ENCODE results near the gene OXLD1.
A peak's percentile ranks its signal among the peaks of the same experiment; 100 is the strongest.

Gene OXLD1

DNA sequence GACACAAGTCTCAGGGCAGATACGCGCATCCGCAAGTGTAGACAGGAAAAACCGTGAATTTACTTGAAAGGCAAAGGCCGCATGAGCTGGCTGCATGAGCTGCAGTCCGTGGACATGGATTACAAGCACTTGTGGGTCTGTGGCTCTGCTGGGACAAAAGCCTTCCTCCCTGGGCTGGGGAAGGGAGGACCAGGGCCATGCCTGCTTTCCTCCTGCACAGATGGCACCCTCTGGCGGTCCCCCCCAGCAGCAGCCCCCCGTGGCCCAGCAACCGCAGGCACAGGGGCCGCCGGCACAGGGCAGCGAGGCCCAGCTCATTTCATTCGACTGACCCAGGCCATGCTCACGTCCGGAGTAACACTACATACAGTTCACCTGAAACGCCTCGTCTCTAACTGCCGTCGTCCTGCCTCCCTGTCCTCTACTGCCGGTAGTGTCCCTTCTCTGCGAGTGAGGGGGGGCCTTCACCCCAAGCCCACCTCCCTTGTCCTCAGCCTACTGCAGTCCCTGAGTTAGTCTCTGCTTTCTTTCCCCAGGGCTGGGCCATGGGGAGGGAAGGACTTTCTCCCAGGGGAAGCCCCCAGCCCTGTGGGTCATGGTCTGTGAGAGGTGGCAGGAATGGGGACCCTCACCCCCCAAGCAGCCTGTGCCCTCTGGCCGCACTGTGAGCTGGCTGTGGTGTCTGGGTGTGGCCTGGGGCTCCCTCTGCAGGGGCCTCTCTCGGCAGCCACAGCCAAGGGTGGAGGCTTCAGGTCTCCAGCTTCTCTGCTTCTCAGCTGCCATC lies 35.1 kb upstream of the OXLD1 start:
- no peak for DNase-seq

DNA sequence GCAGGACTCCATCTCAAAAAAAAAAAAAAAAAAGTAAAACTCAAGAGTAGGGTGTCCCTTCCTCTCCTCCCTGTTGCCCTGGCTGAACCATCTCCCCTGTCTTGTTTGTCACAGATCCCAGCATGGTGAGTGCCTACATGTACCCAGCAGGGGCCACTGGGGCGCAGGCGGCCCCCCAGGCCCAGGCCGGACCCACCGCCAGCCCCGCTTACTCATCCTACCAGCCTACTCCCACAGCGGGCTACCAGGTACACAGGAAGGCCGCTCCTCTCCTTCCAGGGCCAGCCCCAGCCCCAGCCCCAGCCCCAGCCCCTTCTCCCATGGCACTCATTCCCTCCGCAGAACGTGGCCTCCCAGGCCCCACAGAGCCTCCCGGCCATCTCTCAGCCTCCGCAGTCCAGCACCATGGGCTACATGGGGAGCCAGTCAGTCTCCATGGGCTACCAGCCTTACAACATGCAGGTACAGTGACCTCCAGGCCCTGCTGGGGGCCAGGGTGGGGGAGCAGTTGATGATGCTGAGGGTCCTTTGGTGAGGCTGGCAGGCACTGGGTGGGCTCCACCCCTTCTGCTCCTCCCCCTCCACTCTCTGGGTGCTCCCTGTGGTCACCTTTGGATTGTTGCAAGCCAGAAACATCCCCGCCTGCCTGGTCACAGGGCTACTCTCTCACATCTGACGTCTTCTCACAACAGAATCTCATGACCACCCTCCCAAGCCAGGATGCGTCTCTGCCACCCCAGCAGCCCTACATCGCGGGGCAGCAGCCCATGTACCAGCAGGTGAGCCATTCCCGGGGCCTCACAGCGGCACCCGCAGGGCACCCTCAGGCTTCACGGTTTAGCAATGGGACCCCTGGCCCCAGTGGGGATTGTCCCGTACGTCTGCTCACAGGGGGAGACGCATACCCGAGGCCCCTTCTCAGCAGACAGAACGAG lies 34.2 kb upstream of the OXLD1 start:
- no peak for DNase-seq

DNA sequence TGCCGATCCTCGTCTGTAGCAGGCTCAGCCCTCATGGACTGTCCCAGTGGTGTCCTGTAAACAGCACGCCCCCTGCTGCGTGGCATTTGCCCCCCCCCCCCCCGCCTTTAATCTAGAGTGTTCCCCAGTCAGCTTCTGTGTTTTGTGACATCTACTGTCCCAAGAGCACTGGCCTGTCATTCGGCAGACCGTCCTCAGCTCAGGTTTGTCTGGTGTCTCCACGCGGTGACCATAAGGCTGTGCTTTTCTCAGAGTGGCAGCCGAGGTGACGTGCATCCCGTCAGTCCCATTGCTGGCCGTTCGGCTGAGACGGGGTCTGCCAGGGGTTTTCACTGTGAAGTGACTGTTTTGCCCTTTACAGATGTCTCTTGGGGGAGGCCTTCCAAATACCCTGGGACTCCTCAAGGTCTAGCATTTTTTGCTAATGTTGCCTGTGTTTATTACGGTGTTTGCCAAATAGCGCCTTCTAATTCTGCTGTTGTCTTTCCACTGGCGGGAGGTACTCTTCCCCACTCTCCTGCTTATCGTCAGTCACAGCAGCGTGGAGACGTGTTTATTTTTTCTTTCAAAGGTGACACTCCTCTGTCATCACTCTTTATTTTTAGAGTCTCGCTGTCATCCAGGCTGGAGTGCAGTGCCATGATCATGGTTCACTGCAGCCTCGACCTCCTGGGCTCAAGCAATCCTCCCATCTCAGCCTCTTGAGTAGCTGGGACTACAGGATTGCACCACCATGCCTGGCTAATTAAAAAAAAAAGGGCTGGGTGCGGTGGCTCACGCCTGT lies 31.0 kb upstream of the OXLD1 start:
- no peak for DNase-seq

DNA sequence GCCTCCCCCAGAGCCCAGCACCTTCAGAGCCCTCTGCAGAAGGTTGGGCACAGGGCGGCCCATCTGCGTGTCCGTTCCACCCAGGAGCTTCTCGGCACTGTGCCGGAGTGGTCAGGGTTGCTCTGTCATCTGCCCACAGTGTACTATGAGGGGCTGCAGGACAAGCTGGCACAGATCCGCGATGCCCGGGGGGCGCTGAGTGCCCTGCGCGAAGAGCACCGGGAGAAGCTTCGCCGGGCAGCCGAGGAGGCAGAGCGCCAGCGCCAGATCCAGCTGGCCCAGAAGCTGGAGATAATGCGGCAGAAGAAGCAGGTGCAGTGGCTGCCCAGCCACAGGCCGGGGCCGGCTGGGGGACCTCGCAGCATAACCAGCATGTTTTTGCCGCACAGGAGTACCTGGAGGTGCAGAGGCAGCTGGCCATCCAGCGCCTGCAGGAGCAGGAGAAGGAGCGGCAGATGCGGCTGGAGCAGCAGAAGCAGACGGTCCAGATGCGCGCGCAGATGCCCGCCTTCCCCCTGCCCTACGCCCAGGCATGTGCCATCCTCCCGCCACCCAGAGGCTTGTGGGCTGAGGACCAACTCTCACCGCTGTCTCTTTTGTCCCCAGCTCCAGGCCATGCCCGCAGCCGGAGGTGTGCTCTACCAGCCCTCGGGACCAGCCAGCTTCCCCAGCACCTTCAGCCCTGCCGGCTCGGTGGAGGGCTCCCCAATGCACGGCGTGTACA lies 30.0 kb upstream of the OXLD1 start:
- DNase-seq, result no peak

DNA sequence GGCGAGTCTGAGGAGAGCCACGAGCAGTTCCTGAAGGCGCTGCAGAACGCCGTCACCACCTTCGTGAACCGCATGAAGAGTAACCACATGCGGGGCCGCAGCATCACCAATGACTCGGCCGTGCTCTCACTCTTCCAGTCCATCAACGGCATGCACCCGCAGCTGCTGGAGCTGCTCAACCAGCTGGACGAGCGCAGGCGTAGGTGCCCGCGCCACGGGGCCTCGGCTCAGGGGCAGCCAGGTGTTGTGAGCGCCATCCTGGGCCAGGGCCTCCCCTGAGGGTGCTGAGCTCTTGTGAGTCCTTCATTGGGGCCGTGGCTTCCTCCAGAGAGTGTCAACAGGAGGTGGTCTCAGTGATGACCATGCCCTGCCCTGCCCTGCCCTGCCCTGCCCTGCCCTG lies 29.4 kb upstream of the OXLD1 start:
- no peak for DNase-seq

DNA sequence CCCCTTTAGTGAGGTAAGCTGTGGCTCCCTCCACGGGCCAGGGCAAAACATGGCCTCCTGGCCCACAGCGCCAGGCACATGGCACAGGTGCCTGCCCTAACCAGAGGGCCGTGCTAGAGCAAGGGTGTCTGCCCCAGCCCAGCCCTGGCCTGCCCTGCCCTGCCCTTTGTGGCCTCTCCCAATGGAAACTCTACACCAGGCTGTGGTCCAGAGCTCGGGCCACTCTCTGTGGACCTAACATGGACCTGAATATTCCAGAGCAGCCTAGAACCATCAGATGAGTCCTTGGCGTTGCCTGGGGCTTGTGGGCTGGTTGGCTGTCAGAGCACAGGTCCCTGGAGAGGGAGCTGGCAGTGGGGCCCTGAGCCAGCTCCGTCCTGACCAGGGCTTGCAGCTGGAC lies 28.8 kb upstream of the OXLD1 start:
- DNase-seq, result no peak

DNA sequence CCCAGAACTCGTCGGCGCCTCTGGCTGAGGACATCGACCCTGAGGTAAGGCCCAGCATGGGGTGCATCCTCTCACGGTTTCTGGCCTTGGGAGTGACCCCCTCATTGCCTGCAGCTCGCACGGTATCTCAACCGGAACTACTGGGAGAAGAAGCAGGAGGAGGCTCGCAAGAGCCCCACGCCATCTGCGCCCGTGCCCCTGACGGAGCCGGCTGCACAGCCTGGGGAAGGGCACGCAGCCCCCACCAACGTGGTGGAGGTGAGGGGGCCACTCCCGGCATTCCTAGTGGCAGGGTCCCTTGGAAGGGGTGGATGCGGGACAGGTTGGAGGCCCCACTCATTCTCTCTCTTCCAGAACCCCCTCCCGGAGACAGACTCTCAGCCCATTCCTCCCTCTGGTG lies 28.4 kb upstream of the OXLD1 start:
- DNase-seq, result no peak

DNA sequence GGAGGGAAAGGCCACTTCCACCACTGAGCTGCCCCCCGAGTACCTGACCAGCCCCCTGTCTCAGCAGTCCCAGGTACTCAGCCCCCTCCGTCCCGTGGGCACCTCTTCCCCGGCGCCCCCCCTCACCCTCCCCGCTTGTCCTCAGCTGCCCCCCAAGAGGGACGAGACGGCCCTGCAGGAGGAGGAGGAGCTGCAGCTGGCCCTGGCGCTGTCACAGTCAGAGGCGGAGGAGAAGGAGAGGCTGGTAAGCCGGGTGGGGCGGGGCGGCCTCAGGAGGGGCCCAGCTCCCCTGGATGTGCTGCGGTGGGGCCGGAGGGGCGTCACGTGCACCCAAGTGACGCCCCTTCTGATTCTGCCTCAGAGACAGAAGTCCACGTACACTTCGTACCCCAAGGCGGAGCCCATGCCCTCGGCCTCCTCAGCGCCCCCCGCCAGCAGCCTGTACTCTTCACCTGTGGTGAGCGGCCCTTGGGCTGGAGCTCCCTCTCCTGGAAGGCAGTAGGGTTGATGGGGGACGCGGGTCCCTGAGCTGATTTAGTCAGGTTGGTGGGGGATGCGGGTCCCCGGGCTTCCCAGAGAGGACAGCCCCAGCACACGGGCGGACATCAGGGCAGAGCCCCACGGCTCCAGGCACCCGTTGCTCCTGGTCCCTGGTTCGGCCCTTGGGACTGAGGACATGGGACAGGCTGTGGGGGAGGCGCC lies 27.3 kb upstream of the OXLD1 start:
- no peak for DNase-seq

DNA sequence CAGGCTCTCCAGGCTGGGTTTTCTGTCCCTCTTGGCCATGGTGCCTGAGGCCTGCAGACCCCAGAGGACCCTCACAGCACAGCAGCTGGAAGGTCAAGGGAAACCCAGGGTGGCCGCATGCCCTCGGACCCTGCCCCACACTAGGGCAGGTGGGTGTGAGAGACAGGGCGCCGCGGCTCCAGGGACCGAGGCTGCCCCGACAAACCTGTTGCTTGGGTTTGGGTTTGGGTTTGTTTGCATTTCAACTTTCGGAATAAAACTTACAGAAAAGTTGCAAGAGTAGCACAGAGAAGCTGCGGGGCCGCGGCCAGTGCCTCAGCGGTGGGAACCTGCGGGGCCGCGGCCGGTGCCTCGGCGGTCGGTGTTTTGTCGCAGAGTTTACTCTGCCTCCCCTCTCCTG lies 25.2 kb upstream of the OXLD1 start:
- DNase-seq, result no peak

DNA sequence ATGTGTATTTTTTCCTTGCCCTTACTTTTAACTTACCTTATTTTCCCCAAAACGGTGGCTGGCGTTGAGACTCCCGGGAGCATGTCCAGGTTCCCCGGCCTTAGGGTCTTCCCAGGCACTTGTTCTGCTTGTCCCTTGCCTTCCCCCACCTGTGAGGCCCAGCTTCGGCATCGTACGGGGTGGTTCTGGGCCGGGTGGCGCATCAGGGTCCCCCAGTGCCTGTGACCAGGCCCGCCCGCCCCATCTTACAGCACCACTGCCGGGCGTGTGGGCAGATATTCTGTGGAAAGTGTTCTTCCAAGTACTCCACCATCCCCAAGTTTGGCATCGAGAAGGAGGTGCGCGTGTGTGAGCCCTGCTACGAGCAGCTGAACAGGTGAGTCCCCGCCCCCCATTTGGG lies 24.8 kb upstream of the OXLD1 start:
- DNase-seq, result no peak

DNA sequence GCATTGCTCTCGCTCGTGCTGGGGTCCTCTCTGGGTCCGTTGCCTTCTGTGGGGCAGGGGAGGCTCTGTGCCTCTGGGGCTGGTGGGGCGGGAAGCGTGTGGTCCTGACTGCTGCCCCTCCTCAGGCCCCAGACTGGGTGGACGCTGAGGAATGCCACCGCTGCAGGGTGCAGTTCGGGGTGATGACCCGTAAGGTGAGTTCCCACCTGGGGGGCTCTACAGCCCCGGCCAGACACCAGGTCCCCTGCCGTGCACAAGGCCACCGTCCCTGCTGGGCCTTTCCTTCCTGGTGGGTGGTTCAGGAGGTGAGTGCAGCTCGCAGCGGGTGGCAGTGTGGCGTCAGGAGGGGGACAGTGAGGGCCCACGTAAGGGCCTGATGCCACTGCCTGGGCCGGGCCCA lies 24.1 kb upstream of the OXLD1 start:
- DNase-seq, result no peak

DNA sequence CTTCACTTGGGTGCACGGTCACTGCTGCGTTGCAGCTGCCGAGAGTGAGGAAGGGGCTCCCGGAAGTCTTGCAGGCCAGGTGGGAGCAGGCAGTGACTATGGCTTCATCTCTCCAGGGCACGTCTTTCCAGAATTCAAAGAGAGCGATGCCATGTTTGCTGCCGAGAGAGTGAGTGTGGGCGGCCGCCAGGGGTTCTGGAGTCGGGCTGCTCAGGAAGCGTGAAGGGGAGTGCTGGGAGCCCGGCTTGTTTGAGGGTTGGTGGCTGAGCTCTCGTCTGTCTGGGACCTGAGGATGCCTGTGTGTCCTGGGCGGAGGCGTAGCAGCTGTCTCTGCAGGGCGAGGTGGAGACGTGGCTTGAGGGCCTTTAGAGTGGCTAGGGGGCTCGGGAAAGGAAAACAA lies 23.7 kb upstream of the OXLD1 start:
- no peak for DNase-seq

DNA sequence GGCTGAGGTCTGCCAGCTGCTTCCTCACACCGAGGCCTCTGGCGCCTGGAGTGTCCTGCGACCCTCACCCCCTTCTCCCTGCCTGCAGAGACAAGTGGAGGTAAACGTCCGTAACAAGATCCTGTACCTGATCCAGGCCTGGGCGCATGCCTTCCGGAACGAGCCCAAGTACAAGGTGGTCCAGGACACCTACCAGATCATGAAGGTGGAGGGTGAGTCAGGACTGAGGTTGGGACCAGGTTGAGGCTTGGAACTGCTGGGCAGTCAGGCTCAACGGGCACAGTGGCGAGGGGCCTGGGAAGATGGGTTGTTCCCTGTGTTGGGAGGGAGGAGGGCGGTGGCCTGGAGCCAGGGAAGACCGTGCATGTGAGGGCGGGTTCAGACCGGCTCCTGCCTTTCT lies 22.2 kb upstream of the OXLD1 start:
- DNase-seq, result no peak

DNA sequence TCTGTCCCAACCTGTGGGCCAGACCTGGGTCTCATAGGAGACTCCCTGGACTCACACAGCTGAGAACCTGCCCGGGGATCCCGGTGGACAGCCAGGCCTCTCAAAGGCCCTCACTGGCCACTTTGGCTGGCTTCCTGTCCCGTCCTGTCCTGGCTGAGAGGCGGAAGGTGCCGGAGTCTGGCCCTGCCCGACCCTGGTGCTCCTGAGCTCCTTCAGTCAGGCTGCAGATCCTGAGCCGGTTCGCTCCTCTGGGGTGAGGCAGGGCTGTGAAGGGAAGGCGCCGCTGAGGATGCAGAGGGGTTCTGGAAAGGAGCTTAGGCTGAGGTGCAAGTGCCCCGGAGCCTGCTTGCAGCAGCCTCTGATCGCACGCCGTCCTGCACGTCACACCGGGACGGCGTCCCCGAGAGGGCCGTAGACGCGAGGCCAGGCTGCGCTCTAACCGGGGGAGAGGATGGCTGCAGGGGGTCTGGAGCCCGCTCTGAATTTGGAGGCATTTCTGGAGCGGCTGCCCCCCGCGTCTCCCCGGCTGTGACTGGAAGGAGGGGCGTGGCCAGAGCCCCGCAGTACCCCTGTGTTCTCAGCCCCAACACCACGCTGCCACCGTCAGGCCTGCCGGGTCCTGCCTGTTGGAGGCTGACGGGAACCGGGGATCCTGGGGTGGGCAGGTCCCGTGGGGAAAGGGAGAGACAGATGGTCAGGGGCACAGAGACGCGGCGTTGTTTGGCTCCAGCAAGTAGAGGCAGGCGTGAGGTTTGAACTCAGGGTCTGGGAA lies 21.6 kb upstream of the OXLD1 start:
- no peak for DNase-seq

DNA sequence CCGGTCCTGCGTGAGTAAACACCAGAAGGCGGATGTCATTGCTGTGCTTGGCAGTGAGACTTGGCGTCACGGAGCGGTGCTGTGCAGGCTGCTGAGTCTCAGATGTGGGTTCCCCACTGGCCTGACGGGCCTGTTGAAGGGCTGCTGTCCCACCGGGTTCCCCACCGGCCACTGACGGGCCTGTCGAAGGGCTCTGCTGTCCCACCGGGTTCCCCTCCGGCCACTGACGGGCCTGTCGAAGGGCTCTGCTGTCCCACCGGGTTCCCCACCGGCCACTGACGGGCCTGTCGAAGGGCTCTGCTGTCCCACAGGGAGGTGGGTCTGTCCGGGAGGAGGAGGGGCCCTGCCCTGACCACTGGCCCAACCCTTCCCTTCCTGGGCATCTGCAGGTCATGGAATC lies 20.2 kb upstream of the OXLD1 start:
- DNase-seq, result no peak

DNA sequence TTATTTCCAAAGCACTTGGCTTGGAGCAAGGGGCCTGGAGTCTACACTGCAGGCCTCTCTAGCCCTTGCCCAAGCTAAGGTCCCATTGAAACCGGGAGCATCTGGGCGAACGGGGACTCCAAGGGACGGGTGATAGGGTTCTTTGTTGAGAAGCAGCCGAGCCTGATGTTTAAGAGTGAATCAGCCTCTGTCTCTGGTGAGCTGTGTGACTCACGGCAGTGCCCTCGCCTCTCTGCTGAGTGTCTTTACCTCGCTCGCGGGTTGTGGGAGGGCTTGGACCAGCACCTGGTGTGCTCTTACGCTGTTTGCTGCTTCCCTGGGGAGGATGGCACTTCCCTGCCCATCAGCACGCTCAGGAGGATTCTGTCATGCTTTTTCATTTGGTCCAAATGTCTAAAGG lies 18.7 kb upstream of the OXLD1 start:
- DNase-seq, result no peak

DNA sequence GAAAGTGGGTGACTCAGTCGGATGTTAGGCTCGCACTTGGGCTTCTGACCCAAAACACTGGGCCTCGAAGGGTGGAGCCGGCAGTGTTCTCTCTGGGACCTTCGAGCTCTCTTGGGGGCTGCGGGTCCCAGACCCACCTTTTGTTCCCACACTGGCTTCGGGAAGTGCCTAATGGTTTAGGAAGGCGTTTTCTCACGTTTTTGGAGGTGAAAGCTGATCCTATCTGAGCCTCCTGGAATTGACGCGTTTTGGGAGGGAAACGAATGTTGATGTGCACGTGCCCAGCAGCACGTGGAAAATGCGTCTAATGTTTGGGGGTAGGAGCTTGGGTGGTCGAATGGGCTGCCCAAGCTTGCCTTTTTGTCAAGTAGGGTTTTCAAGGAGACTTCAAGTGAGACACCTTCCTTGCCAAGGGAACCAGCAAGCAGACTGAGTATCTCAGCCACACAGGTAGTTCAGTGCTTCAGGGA lies 18.1 kb upstream of the OXLD1 start:
- DNase-seq, result no peak

DNA sequence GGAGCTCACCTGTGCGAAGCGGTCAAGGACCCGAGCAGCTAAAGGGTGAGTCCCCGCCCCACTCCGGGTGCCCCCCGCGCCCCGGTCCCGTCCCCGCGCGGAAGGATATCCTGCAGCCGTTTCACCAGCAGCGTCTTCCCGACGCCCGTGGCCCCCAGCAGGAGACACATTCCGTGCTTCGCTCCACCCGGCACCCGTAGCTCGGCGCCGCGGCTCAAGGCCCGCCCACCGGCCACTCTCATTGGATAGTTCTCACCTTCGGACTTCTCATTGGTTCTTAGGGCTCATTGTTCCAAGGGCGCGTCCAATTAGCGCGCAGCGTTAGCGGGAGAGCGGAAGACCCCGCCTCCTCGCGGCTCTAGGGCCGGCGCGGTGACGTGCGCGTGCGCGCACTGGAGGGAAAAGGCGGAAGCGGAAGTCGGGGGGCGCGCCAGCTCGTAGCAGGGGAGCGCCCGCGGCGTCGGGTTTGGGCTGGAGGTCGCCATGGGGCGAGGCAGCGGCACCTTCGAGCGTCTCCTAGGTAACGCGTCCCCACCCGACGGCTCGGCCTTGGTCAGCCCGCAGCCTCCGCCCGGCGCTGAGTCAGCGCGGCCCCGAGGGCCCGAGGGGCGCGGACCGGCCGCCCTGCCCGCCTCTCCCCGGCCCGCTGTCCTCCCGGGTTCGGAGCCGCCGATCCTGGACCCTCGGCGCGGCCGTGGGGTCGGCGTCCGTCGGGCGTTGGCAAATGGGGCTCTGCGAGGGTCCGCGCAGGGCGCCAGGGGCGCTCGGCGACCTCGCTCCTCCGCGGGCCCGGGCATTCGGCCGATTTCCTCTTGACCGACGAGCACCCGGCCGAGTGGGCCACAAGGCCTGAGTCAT lies 17.4 kb upstream of the OXLD1 start, which contains the start of the genes ARL16 and HGS:
TSS of gene ARL16 (minus strand) at position 214 of the 858 bp plus-strand sequence. CDS start at position 170, 44 bp downstream.
TSS of gene HGS (plus strand) at position 428 of the 858 bp plus-strand sequence. CDS start at position 484, 56 bp downstream.
- peak; percentile 95 for DNase-seq

DNA sequence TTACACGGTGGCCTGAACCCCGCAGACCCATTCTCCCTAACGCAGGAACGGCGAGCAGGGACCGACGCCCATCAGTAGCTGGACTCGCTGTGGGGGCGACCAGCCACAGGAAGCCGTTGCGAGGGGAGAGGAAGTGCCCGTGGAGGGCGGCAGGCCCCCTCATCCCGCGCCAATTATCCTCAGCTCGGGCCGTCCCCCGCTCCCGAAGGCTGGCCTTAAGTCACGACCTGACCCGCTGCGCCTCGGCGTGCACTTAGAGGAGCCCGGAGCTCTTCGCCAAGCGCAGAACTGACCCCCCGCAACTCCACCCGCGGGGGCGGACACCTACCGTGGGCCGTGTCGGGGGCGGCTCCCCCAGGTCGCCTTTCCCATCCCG lies 16.8 kb upstream of the OXLD1 start:
- no peak for DNase-seq
